HG03108 (cell line): ENCODE results near the gene EME2.

Source experiments
- ATAC-seq: cut with Tn5 transposase; IDR thresholded peaks from one replicate; pipeline ENCODE4 v1.9.1; 2021; ENCODE audit warnings: moderate library complexity; ENCODE audit not compliant: unreplicated experiment

EME2 gene

GRCh38 chr16:1745181-1745899 is 27.3 kb upstream of the EME2 start:
- ATAC-seq: no peak

- no peak for ATAC-seq
Measured at GRCh38 chr16:1745900-1746692, 26.5 kb upstream of the EME2 start.

DNA sequence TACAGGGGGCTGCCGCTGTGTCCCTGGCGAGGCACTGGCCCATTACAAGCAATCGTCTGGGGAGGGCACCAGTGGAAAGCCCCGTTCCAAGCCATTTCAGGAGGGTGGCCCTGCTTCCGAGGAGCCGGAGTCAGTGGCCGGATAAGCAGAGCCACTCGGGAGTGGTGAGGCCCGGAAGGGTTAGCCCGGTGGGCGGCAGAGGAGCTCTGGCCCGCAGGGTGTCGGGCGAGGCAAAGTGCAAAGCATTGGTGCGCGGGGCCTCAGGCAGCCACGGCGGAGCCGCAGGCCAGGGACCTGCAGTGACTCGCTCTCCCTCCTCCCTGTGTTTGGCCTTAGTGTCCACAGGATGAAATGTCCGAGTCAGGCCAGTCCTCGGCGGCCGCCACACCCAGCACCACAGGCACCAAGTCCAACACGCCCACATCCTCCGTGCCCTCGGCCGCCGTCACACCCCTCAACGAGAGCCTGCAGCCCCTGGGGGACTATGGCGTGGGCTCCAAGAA is 25.9 kb upstream of the EME2 start:
- no peak for ATAC-seq

- ATAC-seq: no peak
Measured at GRCh38 chr16:1747934-1748333, 24.7 kb upstream of the EME2 start.

GRCh38 chr16:1749152-1750117 is 23.2 kb upstream of the EME2 start:
- no peak for ATAC-seq

- no peak for ATAC-seq
Measured at GRCh38 chr16:1751946-1752345, 20.7 kb upstream of the EME2 start.

DNA sequence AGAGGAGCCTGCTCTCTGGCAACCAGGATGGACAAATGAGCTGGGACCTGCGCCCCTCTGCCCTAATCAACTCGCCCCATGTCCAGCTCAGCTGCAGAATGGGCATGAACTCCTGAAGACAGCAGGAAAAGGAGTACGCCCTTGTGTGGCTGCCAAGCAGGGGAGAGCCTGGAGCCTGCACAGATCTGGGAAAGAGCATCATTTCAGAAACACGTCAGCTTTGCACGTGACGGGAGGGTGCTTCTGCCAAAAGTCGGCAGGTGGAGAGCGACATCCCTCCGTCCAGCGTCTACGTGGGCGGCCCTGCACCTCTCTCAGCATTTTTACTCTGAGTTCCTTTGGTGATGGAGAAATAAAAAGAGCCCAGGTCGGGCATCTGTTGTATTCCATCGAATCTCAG is 19.8 kb upstream of the EME2 start:
- ATAC-seq: no peak

DNA sequence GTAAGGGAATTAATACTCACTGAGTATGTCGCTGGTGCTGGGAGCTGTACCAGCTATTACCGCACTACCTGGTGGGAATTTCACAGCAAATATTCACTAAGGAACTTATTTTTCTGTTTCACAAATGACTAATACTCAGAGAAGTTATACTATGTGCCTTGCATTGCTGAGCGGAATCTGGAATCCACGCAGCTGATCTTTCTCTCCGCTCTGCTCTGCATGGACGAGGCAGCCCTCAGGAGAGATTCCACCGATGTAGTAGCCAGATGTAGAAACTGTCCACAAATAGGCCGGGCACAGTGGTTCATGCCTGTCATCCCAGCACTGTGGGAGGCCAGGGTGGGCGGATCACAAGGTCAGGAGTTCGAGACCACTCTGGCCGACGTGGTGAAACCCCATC is 18.4 kb upstream of the EME2 start:
- no peak for ATAC-seq

DNA sequence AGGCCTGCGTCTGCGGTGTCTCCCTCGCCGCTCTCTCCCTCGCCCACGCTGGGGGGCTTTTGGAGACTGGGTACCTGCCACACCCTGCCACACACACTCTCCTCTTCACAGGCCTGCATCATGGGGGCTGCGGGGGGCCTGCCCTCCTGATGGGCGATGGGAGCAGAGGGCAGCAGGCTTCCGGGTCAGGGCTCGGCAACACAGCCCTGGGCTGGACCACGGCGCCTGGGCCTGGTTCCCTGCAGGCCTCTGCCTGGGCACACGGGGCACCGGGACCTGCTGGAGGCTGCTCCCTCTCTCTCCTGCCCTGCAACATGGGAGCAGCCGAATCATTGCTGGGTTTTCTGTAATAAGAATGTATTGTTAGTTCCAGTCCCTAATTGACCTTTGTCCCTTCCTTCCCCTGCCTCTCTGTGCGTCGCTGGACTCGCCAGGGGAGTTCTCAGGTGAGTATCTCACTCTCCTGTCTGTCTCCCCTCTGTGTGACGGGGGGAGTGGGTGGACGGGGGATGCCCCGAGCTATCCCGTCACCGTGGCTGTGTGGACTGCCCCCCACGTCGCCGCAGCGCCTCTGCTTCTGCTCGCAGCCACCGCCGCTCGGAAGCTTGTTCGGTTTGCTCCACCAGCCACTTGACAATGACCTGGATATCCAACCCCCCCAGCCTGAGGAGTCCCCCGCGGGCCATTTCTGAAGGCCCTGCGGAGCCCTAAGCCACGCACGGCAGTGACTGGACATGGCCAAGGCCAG is 14.7 kb upstream of the EME2 start:
- no peak for ATAC-seq

GRCh38 chr16:1758923-1759322 is 13.7 kb upstream of the EME2 start:
- ATAC-seq: no peak

DNA sequence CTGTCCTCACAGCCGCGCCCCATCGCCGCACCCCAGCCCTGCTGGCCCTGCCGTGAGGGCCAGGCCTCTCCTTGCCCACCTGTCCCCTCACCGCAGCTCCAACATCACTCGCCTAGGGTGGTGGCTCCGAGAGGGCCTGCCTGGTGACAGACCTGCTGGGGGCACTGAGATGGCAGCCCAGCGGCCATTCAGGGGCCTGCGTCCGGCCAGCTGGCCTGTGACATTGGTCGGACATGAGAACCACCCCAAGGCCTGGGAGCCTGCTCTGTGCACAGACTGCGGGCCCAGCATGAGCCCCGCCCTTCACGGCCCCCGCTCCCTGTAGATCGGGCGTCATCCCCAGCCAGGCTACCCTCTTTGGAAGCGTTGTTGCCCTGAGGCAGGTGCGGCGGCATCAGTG is 13.1 kb upstream of the EME2 start:
- no peak for ATAC-seq

GRCh38 chr16:1760911-1761310 is 11.7 kb upstream of the EME2 start:
- no peak for ATAC-seq

GRCh38 chr16:1761751-1762150 is 10.9 kb upstream of the EME2 start:
- ATAC-seq: no peak

GRCh38 chr16:1762196-1762878 is 10.3 kb upstream of the EME2 start:
- ATAC-seq: no peak

DNA sequence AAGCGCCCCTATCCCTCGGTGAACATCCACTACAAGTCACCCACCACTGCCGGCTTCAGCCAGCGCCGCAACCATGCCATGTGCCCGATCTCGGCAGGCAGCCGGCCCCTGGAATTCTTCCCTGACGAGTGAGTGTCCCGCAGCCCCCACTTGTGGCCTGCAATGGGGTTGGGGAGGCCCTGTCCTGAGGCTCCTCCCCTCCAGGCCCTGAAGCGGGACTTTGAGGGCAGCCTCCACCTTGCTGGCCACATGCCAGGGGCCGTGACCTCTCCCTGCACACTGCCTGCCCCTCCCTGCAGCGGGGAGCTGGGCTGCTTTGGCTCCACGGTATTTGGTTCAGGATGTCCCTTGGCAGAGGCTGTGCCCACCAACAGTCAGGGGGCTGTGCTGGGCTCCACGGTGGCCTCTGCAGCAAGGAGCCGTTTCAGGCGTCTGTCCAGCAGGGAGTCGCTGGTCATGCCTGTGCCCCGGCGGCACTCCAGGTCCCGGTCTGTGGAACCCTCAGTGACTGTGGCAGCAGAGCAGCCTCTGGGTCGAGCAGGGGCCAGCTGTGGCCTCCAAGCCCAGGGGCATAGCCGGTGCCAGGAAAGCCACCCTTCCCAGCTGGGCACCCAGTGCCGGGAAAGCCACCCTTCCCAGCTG is 9.6 kb upstream of the EME2 start:
- no peak for ATAC-seq

- ATAC-seq: no peak
Measured at GRCh38 chr16:1763521-1764511, 8.8 kb upstream of the EME2 start.

DNA sequence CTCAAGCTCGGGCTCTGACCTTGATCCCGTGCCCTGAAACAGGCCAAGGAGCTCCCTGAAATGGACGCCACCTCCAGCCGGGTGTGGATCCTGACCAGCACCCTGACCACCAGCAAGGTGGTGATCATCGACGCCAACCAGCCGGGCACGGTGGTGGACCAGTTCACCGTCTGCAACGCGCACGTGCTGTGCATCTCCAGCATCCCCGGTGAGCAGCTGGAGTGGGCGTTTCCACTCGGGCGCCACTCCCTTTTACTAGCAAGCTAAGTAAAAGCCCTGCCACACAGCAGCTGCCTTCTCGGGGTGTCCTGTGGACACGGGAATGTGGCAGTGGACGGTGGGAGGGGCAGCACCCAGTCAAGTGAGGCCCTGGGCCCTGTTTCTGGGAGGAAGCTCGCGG is 7.6 kb upstream of the EME2 start:
- no peak for ATAC-seq

- no peak for ATAC-seq
Measured at GRCh38 chr16:1765826-1766225, 6.8 kb upstream of the EME2 start.
